SU-DHL-6 (cell line): ENCODE data around the gene PRKCE.

Experiments used
- H2AFZ ChIP-seq: fragments of 200-600 bp; sonication (generic); 2 replicates; pipeline ENCODE4 v1.6.1; 2014; ENCODE audit warnings: low read depth, mild to moderate bottlenecking, moderate library complexity, mixed read lengths, antibody characterized with exemption, low read length; ENCODE audit not compliant: severe bottlenecking
- H3F3A ChIP-seq: fragments of 200-600 bp; shearing (Covaris generic); 2 replicates; pipeline ENCODE4 v1.6.0; 2016; ENCODE audit warnings: antibody characterized with exemption, mild to moderate bottlenecking; ENCODE audit not compliant: insufficient read depth
- H3K27ac ChIP-seq: fragments of 200-600 bp; sonication (generic); 2 replicates; pipeline ENCODE4 v1.5.1; 2016; ENCODE audit warnings: low read depth, mild to moderate bottlenecking, low read length, moderate library complexity, mixed read lengths
- H3K27me3 ChIP-seq: fragments of 200-600 bp; sonication (generic), shearing (Covaris generic); 2 replicates; pipeline ENCODE4 v1.6.0; 2014; ENCODE audit warnings: mild to moderate bottlenecking, low read length
- H3K36me3 ChIP-seq: fragments of 200-600 bp; sonication (generic); 2 replicates; pipeline ENCODE4 v1.6.1; 2014; ENCODE audit warnings: mild to moderate bottlenecking, low read length, mixed read lengths
- H3K4me2 ChIP-seq: fragments of 300-600, 200-600 bp; shearing (Covaris generic), sonication (generic); 2 replicates; pipeline ENCODE4 v1.6.0; 2014; ENCODE audit warnings: low read length, low read depth, mild to moderate bottlenecking; ENCODE audit not compliant: poor library complexity, severe bottlenecking
- H3K4me3 ChIP-seq: fragments of 200-600 bp; sonication (generic); 2 replicates; pipeline ENCODE4 v1.5.1; 2014; ENCODE audit warnings: antibody characterized with exemption, low read length, mild to moderate bottlenecking, mixed read lengths; ENCODE audit not compliant: insufficient read depth, poor library complexity, severe bottlenecking
- H3K79me2 ChIP-seq: fragments of 200-600 bp; sonication (generic); 2 replicates; pipeline ENCODE4 v1.6.1; 2014; ENCODE audit warnings: mild to moderate bottlenecking, low read length, moderate library complexity; ENCODE audit not compliant: insufficient read depth
- H3K9ac ChIP-seq: fragments of 200-600 bp; sonication (generic); 2 replicates; pipeline ENCODE4 v1.7.0; 2014; ENCODE audit warnings: mild to moderate bottlenecking, low read length
- H3K9me2 ChIP-seq: fragments of 200-600 bp; sonication (generic); replicated peaks from 2 replicates; pipeline ENCODE4 v1.6.1; 2014; ENCODE audit warnings: low read length; ENCODE audit not compliant: insufficient read depth
- H3K9me3 ChIP-seq: fragments of 200-600 bp; sonication (generic); 2 replicates; pipeline ENCODE4 v1.6.1; 2014; ENCODE audit warnings: low read length, mixed read lengths; ENCODE audit not compliant: insufficient read depth
- H4K20me1 ChIP-seq: fragments of 200-600 bp; sonication (generic); 2 replicates; pipeline ENCODE4 v1.6.1; 2014; ENCODE audit warnings: low read depth, mild to moderate bottlenecking, antibody characterized with exemption, low read length, moderate library complexity, mixed read lengths
- EZH2phosphoT487 ChIP-seq: fragments of 200-600 bp; sonication (generic), shearing (Covaris generic); conservative IDR thresholded peaks from 2 replicates; pipeline ENCODE4 v1.6.1; 2018; ENCODE audit warnings: mild to moderate bottlenecking, antibody characterized with exemption, low read length, moderate library complexity, mixed read lengths
- TF ChIP-seq, protein P1 (sequence below): fragments of 200-600 bp; sonication (generic); IDR thresholded peaks from one replicate; pipeline ENCODE4 v1.5.1; 2017; ENCODE audit warnings: antibody characterized with exemption, mild to moderate bottlenecking, low read length, moderate library complexity; ENCODE audit not compliant: insufficient read depth, poor library complexity, severe bottlenecking

The PRKCE gene

DNA sequence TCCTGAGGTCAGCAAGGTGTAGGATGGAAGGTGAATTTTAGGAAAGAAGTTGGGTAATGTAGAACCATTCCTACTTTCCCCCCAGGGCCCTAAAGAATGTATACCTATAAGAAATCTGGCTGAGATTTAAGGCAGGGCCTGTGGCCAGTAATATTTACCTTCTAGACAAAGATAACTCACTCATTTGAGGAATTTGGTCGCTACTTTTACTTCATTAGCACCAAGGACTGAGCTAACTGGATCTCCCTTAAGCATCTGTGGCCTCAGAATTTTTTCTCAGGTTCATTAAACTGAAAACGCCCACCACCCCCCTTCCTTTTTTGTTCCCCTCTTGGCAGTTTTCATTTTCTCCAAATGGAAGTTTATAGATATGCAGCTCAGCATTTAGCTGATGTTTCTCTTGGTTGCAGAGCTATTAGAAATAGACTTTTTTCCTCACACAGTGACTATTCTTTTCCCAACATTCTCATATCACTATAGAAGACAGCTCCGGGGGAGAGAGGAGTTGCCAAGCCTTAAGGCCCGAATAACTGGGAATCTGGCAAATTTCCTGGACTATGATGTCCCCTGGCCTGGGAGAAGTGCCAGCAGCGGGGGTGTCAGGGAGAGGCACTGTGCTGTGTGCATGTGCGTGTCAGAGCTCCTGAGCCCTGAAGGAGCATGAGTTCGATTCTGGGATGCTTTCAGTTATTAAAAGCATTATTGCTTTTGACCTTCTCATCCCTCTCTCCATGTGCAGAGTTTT, 310.9 kb downstream of the PRKCE start:
- Histone ChIP-seq H3K4me2 (no peak overlapping the region), H4K20me1 (no peaks in the 10 kb centered on the region), H2AFZ (no peak overlapping the region), H3K4me3 (no peak overlapping the region), H3K79me2 (no peaks in the 10 kb centered on the region), H3F3A (no peaks in the 10 kb centered on the region), H3K27me3 (no peaks in the 10 kb centered on the region), H3K9me3 (no peaks in the 10 kb centered on the region), H3K36me3 (no peaks in the 10 kb centered on the region), H3K9me2 (no peaks in the 10 kb centered on the region), H3K9ac (no peak overlapping the region), H3K27ac (no peak overlapping the region)
- TF ChIP-seq EZH2phosphoT487 = no peak
- TF ChIP-seq, protein P1, sequence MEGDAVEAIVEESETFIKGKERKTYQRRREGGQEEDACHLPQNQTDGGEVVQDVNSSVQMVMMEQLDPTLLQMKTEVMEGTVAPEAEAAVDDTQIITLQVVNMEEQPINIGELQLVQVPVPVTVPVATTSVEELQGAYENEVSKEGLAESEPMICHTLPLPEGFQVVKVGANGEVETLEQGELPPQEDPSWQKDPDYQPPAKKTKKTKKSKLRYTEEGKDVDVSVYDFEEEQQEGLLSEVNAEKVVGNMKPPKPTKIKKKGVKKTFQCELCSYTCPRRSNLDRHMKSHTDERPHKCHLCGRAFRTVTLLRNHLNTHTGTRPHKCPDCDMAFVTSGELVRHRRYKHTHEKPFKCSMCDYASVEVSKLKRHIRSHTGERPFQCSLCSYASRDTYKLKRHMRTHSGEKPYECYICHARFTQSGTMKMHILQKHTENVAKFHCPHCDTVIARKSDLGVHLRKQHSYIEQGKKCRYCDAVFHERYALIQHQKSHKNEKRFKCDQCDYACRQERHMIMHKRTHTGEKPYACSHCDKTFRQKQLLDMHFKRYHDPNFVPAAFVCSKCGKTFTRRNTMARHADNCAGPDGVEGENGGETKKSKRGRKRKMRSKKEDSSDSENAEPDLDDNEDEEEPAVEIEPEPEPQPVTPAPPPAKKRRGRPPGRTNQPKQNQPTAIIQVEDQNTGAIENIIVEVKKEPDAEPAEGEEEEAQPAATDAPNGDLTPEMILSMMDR = no peak

- Histone ChIP-seq H3K9me2 (no peaks in the 10 kb centered on the region), H3K27ac (no peak overlapping the region), H4K20me1 (no peaks in the 10 kb centered on the region), H3K27me3 (no peaks in the 10 kb centered on the region), H3K4me2 (no peak overlapping the region), H3K9ac (no peak overlapping the region), H3F3A (no peaks in the 10 kb centered on the region), H2AFZ (no peak overlapping the region), H3K4me3 (no peak overlapping the region), H3K79me2 (no peaks in the 10 kb centered on the region), H3K36me3 (no peaks in the 10 kb centered on the region), H3K9me3 (no peaks in the 10 kb centered on the region)
- no peak for TF ChIP-seq EZH2phosphoT487
- TF ChIP-seq, protein P1 = no peak
Observed at GRCh38 chr2:45963816-45964215, 312.3 kb downstream of the PRKCE start.

DNA sequence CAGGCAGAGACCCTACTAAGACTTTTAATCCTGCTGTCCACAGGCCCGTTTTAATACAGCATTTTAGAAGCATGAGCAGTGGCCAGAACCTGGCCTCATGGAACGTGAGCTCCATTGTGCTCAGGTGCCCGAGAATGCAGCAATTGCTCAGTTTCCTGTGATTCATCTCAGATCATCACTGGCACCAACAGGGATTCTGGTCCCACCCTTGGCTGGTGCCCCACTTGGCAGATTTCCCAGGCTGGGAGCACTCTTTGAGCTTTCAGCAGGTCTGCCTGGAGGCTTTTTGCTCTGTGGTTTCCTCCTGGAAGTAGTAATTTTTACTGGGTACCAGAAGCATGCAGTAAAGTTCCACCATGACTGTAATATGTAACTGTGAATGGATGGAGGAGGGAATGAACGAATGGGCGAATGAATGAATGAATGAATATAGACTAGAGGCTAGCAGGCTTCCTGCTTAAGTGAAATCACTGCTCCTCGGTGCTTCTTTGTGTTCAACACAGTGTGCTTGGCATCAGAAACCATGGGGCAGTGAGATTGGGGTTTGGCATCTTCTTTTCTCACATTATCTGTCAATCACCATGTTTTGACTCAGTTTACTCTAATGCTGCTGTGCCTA, 312.9 kb downstream of the PRKCE start:
- Histone ChIP-seq H3K9me2 (no peaks in the 10 kb centered on the region), H3K4me3 (no peak overlapping the region), H3K4me2 (no peak overlapping the region), H3K27ac (no peak overlapping the region), H3K36me3 (no peaks in the 10 kb centered on the region), H3K79me2 (no peaks in the 10 kb centered on the region), H2AFZ (no peak overlapping the region), H4K20me1 (no peaks in the 10 kb centered on the region), H3F3A (no peaks in the 10 kb centered on the region), H3K9ac (no peak overlapping the region), H3K9me3 (no peaks in the 10 kb centered on the region), H3K27me3 (no peaks in the 10 kb centered on the region)
- TF ChIP-seq, protein P1 = no peak
- no peak for TF ChIP-seq EZH2phosphoT487
